OCI-LY3 (cell line): ENCODE measurements around the gene TOM1L2.

Experiments
- CTCF ChIP-seq: fragments of 200-600, 300-600 bp; sonication (generic); IDR thresholded peaks from 2 replicates; pipeline ENCODE4 v1.5.1; 2014; ENCODE audit warnings: antibody characterized with exemption, low read length, low read depth
- EZH2phosphoT487 ChIP-seq: fragments of 200-600 bp; shearing (Covaris generic); IDR thresholded peaks from 2 replicates; pipeline ENCODE4 v1.6.1; 2018; ENCODE audit warnings: antibody characterized with exemption, mixed run types, low read depth

GRCh38 chr17:17983376-17983775 is 11.2 kb upstream of the TOM1L2 start:
- TF ChIP-seq CTCF: no peak
- TF ChIP-seq EZH2phosphoT487: no peak
